ENCODE results near the gene CNIH2.

- TF ChIP-seq, protein P1, sequence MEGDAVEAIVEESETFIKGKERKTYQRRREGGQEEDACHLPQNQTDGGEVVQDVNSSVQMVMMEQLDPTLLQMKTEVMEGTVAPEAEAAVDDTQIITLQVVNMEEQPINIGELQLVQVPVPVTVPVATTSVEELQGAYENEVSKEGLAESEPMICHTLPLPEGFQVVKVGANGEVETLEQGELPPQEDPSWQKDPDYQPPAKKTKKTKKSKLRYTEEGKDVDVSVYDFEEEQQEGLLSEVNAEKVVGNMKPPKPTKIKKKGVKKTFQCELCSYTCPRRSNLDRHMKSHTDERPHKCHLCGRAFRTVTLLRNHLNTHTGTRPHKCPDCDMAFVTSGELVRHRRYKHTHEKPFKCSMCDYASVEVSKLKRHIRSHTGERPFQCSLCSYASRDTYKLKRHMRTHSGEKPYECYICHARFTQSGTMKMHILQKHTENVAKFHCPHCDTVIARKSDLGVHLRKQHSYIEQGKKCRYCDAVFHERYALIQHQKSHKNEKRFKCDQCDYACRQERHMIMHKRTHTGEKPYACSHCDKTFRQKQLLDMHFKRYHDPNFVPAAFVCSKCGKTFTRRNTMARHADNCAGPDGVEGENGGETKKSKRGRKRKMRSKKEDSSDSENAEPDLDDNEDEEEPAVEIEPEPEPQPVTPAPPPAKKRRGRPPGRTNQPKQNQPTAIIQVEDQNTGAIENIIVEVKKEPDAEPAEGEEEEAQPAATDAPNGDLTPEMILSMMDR (IDR thresholded peaks at IDR 0.05; ENCODE audit: control extremely low read depth in 1 of 3, insufficient read depth in 1 of 3, low read depth in 1 of 3, low read length in 3 of 3), result no peak
- TF ChIP-seq POLR2A (IDR thresholded peaks at IDR 0.05; ENCODE audit: control extremely low read depth in 1 of 2, low read depth in 2 of 2, low read length in 2 of 2), result no peak
- TF ChIP-seq, protein P2, sequence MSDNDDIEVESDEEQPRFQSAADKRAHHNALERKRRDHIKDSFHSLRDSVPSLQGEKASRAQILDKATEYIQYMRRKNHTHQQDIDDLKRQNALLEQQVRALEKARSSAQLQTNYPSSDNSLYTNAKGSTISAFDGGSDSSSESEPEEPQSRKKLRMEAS (IDR thresholded peaks at IDR 0.05), result no peak
- TF ChIP-seq RAD21 (IDR thresholded peaks at IDR 0.05 in 1 of 2, conservative IDR thresholded peaks at IDR 0.05 in 1 of 2; ENCODE audit: low read depth in 2 of 2, low read length in 2 of 2), result no peak
Measured at GRCh38 chr11:66283461-66284105, 5.6 kb downstream of the CNIH2 start.

Data from H1 (cell line).